BJ (cell line): ENCODE measurements around the gene AMER3. TPM values are rescaled to one million over a fixed set of nuclear protein-coding genes. Genes with fewer than 3 reads are reported as not detected.

Source experiments
- CTCF ChIA-PET: fragments of 350-600 bp; formaldehyde crosslinking; extraction: SDS; loops from one replicate; lab custom pipeline; 2021; ENCODE audit warnings: antibody characterized with exemption, inconsistent platforms; lab: Yijun Ruan, JAX
- POLR2A ChIA-PET: fragments of 300-600 bp; sonication (Branson Sonifier 250); formaldehyde crosslinking; extraction: SDS; loops from one replicate; lab custom pipeline; 2021; ENCODE audit warnings: antibody characterized with exemption; lab: Charles Lee
- DNase-seq: peaks from one replicate; pipeline ENCODE4 v3.0.0-alpha.2; 2011; ENCODE audit warnings: low read depth
- H3K27me3 ChIP-seq: 2 replicates; pipeline ENCODE4 v1.6.0; 2011; ENCODE audit warnings: low read length; ENCODE audit not compliant: control insufficient read depth, insufficient read depth
- H3K36me3 ChIP-seq: 2 replicates; pipeline ENCODE4 v1.5.1; 2011; ENCODE audit warnings: low read length; ENCODE audit not compliant: control insufficient read depth, insufficient read depth
- H3K4me3 ChIP-seq: 2 replicates; pipeline ENCODE4 v1.5.1; 2011; ENCODE audit warnings: low read depth, mild to moderate bottlenecking, control low read depth, low read length
- CTCF ChIP-seq: IDR thresholded peaks from 2 replicates; pipeline ENCODE4 v1.5.1; 2011; ENCODE audit warnings: low read depth, mild to moderate bottlenecking, control low read depth, inconsistent platforms, low read length, moderate library complexity; ENCODE audit not compliant: insufficient read depth
- polyA plus RNA-seq: library from polyadenylated mRNA; depleted of rRNA; stranded (reverse); fragments of >200 nt; gene quantifications from 2 replicates; pipeline ENCODE4 v1.2.3, GENCODE V29; 2011

The AMER3 gene
- polyA plus RNA-seq, 1 experiment, result not detected

GRCh38 chr2:130785466-130786055 is 30.2 kb downstream of the AMER3 start:
- TF ChIP-seq CTCF, result no peak
- no peak for DNase-seq
- CTCF ChIA-PET, result interaction anchor here (0.7 to 2.8 kb wide), 2 partner anchors 12 to 34 kb away, joined by 3 to 17 read pairs; no protein-coding TSS in a partner anchor
- POLR2A ChIA-PET, result no interaction called here
- Histone ChIP-seq H3K27me3 (no peaks in the 10 kb centered on the region), H3K4me3 (no peak overlapping the region), H3K36me3 (no peaks in the 10 kb centered on the region)

GRCh38 chr2:130786076-130786475 is 30.7 kb downstream of the AMER3 start:
- POLR2A ChIA-PET, result no interaction called here
- Histone ChIP-seq H3K4me3 (no peak overlapping the region), H3K27me3 (no peaks in the 10 kb centered on the region), H3K36me3 (no peaks in the 10 kb centered on the region)
- TF ChIP-seq CTCF, result no peak
- no peak for DNase-seq
- CTCF ChIA-PET, result interaction anchor here (0.7 to 2.8 kb wide), 2 partner anchors 12 to 34 kb away, joined by 3 to 17 read pairs; no protein-coding TSS in a partner anchor

- ChIA-PET POLR2A (no interaction called here), CTCF (no interaction called here)
- no peak for DNase-seq
- Histone ChIP-seq H3K36me3 (no peaks in the 10 kb centered on the region), H3K27me3 (no peaks in the 10 kb centered on the region; the same call in 1 of the 2 replicates), H3K4me3 (no peak overlapping the region)
- TF ChIP-seq CTCF, result no peak
Observed at GRCh38 chr2:130787841-130788240, 32.5 kb downstream of the AMER3 start.

- ChIA-PET POLR2A (no interaction called here), CTCF (interaction anchor here (1.5 kb wide), 1 partner anchor 83 kb away, joined by 4 read pairs; no protein-coding TSS in a partner anchor)
- no peak for TF ChIP-seq CTCF
Observed at GRCh38 chr2:130790312-130790711, 35.0 kb downstream of the AMER3 start.

GRCh38 chr2:130790804-130791616 is 35.7 kb downstream of the AMER3 start:
- no peak for TF ChIP-seq CTCF
- DNase-seq, result no peak
- Histone ChIP-seq H3K27me3 (peaks cover 2% of the 10 kb centered on the region), H3K36me3 (no peaks in the 10 kb centered on the region), H3K4me3 (no peak overlapping the region)
- POLR2A ChIA-PET, result no interaction called here
- CTCF ChIA-PET, result interaction anchor here (1.5 kb wide), 1 partner anchor 83 kb away, joined by 4 read pairs; no protein-coding TSS in a partner anchor

More at GRCh38 chr2:130790312-130790711, 35.0 kb downstream of the AMER3 start:
- Histone ChIP-seq H3K27me3 (no peaks in the 10 kb centered on the region; the same call in 1 of the 2 replicates), H3K4me3 (no peak overlapping the region), H3K36me3 (no peaks in the 10 kb centered on the region)
- no peak for DNase-seq
